IPS-NIHi7 (cell line): ENCODE data around the gene URB1.
"Not testable (repeated sequence)": the region's sequence is repeated elsewhere in the genome, so short reads cannot be mapped to it uniquely, and the experiment has no call there.

Experiments used
- DNase-seq: peaks from one replicate; pipeline ENCODE4 v3.0.0; 2012; ENCODE audit warnings: mixed read lengths; ENCODE audit errors: extremely low spot score

Gene URB1

DNA sequence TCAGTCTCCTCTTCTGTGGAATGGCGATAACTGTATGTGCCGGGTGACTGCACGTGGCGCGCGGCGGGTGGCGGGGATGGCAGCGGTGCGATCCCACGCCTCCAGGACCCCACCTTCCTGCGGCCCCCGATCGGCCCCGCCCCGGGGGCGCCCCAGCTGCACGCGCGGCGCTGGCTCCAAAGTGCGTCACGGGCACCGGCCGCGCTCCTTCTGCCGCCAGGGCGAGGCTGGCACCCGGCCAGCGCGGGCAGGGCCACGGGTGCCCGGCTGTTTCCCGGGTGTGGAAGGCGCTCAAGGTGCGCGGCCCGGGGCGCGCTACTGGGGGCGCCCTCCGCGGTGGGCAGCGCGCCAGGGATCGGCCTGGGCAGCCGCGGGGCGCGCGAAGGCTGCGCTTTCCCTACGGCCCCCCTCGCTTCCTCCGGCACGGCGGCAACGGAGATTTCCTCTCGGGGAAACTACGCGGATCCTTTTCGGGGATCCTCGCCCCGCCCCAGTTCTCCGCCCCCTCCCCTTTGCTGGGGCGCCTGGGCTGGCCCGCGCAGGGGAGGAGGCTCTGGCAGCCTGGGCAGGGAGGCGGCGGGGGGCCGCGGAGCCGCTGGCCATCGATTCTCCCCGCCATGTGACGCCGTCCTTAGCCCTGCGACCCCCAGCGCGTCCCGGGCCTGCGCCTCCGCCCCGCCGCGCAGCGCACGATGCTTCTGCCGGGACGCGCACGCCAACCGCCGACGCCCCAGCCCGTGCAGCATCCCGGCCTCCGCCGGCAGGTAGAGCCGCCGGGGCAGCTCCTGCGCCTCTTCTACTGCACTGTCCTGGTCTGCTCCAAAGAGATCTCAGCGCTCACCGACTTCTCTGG, 19.6 kb upstream of the URB1 start, which contains the start of gene EVA1C:
TSS of gene EVA1C (plus strand) at position 545 of the 853 bp plus-strand sequence. CDS start at position 693, 148 bp downstream.
- peak; percentile 58 for DNase-seq

DNA sequence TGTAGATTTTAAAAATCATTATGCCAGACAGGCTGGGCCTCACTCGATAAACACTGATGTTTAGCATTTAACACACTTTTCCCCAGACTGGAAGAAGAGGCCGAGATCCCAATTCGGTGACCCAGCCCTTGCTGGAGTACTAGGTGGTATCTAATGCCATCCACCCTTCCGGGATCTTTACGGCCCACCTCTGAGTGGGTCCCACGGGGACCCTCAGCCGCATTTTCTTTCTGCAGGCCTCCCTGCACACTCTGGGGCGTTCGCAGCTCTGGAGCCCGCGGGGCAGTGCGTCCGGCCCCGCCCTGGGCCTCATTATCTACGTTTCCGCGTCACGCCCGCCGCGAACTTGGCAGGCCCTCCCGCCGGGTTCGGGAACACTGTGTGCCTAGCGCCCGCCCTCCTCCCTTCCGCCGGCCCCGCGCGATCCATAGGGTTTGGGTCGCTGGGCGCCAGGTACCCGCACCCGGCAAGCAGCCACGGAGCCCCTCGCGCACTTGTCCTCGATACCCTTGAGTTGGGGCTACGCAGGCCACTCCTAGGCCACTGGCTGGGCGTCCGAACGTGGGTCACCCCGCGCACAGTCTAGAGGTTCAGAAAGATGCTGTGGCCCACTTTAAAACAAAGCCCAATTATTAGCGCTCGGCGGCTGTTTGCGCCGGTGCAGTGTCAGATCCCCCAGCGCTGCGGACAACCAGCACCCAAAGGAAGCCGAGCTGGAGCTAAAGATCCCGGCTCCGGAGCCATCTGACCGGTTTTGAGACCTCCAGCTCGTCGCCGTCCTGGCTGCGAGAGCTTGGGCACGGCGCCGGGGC, 18.7 kb upstream of the URB1 start:
- no peak for DNase-seq

DNA sequence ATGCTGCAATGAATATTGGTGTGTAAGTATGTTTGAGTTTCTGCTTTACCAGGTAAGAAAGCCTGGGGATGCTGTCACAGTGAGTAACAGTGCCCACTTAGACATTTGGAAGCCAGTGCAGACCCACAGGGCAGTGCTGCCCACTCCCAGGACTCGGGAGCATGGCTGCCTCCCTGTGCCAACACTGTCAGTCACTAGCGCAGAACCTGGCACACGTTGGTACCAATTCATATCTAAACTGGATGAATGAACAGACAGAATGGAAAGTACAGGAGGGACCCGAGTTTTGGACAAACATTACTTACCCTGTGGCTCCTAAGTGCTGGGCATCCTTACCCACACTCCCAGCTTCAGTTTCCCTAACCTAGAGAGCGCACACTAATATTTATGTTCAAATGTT, 18.1 kb upstream of the URB1 start:
- DNase-seq = no peak

DNA sequence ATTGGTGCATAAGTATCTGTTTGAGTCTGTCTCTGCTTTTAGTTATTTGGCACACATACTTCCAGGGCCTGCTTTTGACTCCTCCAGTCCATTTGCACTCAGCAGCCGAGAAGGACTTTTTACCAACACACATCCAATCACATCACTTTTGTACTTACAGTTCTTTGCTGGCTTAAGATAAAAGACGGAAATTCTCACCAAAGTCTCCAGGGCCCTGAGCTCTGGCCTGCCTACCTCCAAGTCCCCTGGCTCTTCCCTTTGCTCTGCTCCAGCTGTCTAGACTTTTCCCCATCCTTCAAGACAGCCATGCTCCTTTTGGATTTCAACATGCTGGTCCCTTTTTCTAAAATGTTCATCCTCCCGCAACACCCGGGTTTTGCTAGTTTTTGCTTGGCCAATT, 17.5 kb upstream of the URB1 start:
- no peak for DNase-seq

DNA sequence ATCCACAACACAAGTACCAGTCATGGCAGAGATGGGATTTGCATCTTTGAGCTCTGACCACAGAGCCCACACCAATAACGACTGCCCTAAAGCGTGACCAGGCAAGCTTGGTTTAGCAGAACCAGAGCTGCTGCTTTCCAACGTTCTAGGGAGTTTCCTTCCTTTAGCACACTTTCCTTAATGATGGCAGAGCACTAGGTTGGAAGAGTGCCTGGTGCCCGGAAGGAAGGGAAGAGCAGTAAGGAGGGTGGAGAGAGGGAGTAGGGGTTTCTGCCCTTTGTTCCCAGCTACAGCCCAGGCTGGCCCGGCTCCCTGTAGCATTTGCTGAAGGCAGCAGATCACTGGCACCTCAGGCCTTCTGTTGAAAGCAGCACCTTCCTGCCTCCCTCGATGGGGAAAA, 13.6 kb upstream of the URB1 start:
- no peak for DNase-seq

DNA sequence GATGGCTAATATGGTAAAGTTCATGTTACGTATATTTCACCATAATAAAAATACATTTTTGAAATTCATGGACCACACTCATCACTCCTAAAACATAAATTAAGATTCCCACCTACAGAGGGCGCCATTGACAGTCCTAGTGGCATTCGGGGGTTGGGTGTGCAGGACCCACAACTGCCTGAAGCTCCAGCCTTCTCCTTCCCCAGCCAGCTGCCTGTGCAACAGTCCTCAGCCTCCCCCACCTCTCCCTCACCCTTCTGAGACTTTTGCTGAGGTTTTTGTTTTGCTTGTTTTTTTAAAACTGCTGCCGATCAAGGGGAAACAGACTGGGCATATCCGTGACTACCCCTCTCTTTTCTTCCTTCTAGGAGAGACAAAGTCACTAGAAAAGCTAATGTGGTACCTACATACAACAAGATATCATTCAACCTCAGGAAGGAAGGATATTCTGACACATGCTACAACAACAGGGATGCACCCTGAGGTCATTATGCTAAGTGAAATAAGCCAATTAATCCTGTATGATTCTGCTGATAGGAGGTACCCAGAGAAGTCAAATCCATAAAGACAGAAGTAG, 10.5 kb upstream of the URB1 start:
- peak; percentile 85 for DNase-seq

DNA sequence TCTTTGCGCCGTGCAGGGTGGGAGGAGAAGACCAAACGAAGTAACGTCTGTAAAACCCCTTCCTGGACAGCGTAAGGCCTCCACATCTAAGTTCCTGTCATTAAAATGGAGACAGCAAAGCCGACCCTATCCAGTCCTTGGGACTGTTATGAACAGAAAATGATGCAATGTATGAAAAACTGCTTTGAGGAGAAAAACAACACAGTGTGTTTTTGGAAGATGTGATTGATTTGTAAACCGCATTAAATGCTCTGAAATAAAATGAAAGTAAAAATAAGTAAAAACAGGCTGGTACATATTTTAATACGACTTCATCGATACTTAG, 827 bp upstream of the URB1 start:
- no peak for DNase-seq

DNA sequence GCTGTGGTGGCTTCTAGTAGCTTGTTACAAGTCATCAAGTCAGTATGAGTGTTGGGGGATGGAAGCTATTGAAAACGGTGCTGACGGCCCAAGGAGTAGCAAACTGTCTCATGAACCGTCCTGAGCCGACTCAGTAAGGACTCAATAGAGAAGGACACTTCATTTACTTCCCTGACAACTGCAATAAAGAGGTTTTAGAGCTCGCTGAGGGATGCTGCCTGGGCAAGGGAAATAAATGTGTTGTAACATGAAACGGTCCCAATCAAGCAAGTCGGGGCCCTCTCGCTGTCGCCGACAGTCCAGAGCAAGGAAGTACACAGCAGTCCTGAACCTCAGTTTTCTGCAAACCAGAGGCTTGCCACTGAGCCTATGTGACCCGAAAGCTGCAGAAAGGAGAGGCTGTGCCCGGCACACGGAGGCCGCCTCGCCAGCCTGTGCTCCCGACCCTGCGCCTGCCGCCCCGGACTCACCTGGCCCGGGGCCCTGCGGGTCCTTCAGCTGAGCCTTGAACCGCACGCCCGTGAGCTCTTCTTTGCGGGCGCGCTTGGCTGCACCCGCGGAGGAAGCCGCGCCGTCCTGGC, 423 bp downstream of the URB1 start:
- DNase-seq = peak; percentile 33

DNA sequence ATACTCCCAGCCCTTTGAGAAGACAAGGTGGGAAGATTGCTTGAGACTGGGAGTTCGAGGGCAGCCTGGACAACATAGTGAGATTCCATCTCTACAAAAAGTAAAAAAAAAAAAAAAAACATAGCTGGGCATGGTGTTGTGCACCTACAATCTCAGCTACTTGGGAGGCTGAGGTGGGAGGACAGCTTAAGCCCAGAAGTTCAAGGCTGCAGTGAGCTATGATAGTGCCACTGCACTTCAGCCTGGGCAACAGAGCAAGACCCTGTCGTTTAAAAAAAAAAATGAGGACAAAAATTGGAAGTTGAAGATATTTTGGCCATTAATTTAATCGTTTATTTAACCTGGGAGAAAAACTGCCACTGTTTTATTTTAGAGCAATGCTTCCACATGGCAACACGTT, 1.1 kb downstream of the URB1 start:
- no peak for DNase-seq

DNA sequence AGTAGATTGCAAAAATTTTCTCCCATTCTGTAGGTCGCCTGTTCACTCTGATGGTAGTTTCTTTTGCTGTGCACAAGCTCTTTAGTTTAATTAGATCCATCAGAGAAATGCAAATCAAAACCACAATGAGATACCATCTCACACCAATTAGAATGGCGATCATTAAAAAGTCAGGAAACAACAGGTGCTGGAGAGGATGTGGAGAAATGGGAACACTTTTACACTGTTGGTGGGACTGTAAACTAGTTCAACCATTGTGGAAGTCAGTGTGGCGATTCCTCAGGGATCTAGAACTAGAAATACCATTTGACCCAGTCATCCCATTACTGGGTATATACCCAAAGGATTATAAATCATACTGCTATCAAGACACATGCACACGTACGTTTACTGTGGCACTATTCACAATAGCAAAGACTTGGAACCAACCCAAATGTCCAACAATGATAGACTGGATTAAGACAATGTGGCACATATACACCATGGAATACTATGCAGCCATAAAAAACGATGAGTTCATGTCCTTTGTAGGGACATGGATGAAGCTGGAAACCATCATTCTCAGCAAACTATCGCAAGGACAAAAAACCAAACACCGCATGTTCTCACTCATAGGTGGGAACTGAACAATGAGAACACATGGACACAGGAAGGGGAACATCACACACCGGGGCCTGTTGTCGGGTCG, 2.1 kb downstream of the URB1 start:
- not testable (repeated sequence) for DNase-seq

DNA sequence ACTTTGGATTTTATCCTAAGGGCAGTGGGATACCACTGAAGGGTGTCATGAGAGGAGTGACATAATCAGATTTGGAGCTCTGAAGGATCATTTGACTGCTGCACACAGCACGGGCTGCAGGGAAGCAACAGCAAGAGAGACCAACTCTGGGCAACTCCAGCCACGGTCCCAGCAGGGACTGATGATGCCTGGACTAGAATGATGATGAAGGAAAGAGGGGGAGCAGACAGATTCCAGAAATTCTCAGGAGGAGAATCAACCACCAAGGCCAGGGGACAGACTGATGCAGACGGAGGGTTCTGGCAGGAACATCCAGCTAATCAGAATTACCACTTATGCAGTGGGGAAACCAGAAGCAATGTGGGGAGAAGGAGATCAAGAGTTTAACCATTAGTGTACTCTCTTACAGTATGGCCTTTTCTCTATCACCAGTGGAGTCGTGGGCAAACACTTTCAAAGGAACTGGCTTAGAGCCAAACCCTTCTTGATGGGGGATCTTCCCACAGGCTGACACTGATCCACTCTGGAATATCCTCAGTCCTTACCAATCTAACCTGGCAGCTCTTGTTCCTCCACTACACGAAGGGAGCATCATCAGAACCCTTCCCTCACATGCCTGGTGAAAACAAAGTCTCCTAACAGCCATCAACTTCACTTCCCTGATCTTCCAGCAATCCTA, 3.3 kb downstream of the URB1 start:
- no peak for DNase-seq

DNA sequence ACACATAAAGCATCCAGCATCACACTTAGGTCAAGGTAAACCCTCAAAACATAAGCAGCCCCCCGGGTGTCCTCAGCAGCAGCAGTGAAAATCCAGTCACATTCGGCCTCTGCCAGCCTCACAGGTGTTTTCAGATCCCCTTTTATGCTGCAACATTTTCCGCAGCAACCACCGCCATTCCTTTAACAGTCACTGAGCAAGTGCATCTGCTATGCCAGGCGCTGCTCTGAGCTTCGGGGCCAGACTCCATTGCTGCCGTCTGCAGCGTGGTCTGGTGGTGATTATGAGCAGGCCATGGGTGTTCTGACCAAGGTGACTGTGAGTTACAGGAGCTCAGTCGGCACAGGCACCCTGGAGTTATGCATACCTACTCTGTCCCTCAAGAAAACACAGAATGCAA, 4.5 kb downstream of the URB1 start:
- no peak for DNase-seq

DNA sequence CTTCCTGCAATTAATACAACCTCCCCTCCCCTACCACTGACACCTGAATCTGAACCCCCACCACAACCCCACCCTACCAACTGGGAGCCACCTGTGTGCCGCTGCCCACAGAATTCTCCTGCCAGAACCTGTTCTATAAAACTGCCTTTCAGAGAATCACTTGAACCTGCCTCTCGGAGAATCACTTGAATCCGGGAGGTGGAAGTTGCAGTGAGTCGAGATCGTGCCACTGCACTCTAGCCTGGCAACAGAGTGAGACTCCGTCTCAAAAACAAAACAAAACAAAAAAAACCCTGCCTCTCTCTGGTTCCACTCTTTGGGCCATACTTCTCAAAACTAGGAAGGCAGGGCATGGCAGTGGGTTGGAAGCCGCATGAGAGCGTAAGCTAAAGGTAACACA, 5.7 kb downstream of the URB1 start:
- no peak for DNase-seq

DNA sequence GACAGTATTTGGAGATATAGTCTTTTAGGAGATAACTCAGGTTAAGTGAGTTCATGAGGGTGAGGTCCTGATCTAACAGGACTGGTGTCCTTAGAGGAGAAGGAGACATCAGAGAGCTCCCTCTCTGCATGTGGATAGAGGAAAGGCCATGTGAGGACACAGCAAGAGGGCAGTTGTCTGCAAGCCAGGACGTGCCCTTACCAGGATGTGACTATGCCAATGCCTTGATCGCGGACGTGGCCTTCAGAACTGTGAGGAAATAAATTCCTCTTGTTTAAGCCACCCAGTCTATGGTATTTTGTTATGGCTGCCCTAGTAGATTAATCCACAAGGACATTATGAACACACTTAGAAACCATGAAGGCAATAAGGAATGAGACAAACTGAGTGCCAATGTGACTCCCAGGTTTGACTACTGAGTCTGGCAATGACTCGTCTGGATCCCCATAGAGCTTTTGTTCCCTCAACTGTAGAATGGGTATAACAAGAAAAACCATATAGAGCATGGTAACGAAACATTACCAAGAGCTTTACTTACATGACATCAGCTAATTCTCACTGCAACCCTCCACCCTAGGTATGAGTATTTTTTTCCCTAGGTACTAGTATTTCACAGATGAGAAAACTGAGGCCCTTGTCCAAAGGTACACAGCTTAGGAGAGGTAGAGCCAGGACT, 6.5 kb downstream of the URB1 start:
- no peak for DNase-seq

DNA sequence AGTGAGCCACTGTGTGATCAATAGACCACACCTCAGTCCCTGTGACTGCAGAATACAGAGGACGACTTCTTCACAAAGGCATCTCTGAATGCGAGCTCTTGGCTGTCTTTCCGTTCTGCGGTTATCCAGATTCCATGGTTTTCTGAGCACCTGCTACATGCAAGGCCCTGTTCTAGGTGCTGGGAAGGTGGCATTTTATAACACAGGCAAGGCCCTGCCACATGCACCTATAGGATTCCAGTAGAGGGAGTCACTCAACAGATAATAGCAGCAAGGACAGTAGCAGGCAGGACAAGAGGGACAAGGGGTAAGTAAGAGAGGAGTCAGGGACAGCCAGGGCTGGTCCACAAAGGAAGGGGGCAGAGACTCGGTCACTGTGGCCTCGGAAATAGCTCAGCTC, 9.0 kb downstream of the URB1 start:
- no peak for DNase-seq

DNA sequence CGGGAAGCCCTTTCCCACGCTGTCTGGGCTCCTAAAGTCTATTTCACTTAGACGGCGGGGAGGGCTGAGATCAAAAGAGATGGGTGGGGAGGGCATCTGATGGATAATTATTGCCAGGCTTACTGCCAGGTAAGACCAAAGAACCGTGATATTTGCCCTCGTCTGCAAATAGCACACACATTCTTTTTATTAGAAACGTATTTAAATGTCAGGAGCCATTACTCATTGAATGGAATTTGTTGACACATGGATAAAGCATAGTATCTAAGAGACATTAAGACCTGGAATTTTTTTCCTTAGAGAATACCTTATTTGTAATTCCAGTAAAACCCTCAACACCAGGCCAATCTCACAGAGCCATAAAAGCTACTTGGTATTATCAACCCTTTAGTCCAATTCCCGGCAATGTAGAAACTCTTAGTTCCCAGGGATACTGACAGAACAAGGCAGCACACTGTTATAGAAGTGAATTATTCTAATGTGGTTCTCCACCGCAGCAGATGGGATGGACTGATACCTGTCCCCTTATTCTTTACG, 10.6 kb downstream of the URB1 start:
- no peak for DNase-seq

DNA sequence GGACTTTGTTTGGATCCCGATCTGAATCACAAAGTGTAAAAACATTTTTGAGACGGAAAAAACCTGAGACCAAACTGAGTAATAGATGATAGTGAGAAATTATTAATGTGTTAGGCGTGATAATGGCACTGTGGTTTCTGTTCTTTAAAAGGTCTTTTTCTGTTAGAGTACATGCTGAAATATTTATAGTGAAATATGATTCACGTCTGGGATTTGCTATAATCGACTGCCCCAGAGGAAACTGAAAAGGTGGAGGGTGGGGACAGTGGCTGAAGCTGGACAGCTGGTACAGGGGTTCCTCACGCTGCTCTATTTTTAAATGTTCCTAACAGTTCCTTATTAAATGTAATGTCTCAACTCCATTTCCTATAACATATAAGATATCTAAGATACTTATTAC, 11.2 kb downstream of the URB1 start:
- DNase-seq = no peak

DNA sequence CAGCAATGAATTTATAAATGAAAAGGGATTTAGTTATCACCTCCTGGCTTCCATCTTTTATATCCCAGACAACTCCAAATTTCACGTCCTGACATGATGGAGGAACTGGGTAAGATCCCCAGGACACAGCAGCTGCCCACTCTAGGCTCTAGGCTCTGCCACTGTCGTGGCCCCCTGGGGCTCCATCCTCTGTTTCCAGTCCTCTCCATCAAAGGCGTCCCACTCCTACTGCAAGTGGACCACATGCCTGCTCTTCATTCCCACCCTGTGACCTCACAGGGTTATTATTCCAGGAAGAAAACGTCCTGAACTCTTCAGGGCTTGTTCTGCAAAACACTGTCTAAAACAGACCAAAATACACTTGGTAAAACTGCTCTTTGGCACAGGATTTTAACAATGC, 11.9 kb downstream of the URB1 start:
- DNase-seq = no peak

DNA sequence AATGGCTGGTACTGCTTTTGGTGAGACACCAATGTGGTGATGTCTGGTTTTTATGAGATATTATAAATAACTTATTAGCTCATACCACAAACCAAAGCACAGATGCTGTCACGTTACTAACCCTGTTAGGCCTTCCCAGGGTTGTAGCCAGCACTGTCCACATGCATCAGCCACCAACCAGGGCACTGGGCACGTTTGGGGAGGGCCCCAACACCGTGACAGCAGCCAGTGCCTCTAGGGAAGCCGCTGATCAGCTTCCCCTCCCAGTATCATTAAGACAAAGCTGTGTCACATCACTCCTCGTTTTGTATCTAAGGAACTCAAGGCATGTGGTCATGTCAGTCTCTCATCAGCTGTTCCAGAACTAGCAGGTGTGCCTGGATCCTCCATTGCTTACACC, 13.9 kb downstream of the URB1 start:
- DNase-seq = no peak

DNA sequence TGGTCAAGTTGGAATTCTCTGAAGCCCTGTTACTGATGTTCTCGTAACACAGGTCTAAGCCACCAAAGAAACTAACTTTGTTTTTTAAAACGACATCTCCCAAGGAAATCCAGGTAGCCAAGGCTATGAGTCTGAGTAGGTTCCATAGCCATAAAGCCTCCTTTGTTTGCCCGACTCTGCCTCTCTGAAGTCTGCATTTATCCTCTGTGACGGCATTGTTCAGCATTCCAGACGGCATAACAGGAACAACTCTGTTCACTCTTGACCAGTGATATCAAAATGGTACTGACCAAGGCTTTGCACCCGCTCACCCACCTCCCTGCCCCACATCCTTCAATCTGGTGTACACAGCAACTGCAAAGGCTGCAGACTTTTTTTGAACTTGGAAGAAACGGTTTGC, 14.8 kb downstream of the URB1 start:
- no peak for DNase-seq
